Activated CD8-positive, alpha-beta T cell treated with anti-CD3 and anti-CD28 coated beads, Interleukin-2, amount 10 ng/mL, durations not matched to agents 7 days and 5 days (primary cell): ENCODE measurements around the gene TLL1. TPM values are rescaled to one million over a fixed set of nuclear protein-coding genes. Genes with fewer than 3 reads are reported as not detected.
A peak's percentile ranks its signal among the peaks of the same experiment; 100 is the strongest.

ENCODE experiments used
- ATAC-seq: fragments of 150-1000 bp; cut with Tn5 transposase; one replicate; pipeline ENCODE4 v1.10.0; 2021; ENCODE audit warnings: moderate library complexity
- CTCF ChIA-PET: fragments of 350-600 bp; sonication (Branson Sonifier 250); formaldehyde crosslinking; loops from one replicate; lab custom pipeline; 2021; ENCODE audit warnings: antibody characterized with exemption; lab: Charles Lee
- POLR2A ChIA-PET: fragments of 350-600 bp; sonication (Branson Sonifier 250); formaldehyde crosslinking; loops from one replicate; lab custom pipeline; 2021; ENCODE audit warnings: antibody characterized with exemption; lab: Charles Lee
- DNase-seq: peaks from one replicate; pipeline ENCODE4 v3.0.0-alpha.2; 2020
- H3K27ac Mint-ChIP-seq: one replicate; pipeline ENCODE4 v1.8.0; 2021; ENCODE audit warnings: mild to moderate bottlenecking, mixed read lengths
- H3K27me3 Mint-ChIP-seq: one replicate; pipeline ENCODE4 v1.8.0; 2021; ENCODE audit warnings: low read depth, mixed read lengths
- H3K36me3 Mint-ChIP-seq: one replicate; pipeline ENCODE4 v1.8.0; 2021; ENCODE audit warnings: low read depth, mixed read lengths
- H3K4me1 Mint-ChIP-seq: one replicate; pipeline ENCODE4 v1.8.0; 2021; ENCODE audit warnings: low read depth, mixed read lengths
- H3K4me3 Mint-ChIP-seq: one replicate; pipeline ENCODE4 v1.8.0; 2021; ENCODE audit warnings: mild to moderate bottlenecking, mixed read lengths
- H3K9me3 Mint-ChIP-seq: one replicate; pipeline ENCODE4 v1.8.0; 2022; ENCODE audit warnings: mixed read lengths; ENCODE audit not compliant: insufficient read depth
- total RNA-seq, 2 experiments: library from RNA; stranded (reverse); gene quantifications; one replicate each; pipeline ENCODE4 v1.2.3, GENCODE V29; 2021

TLL1 gene
- total RNA-seq, 2 experiments from 2014 or later = not detected

DNA sequence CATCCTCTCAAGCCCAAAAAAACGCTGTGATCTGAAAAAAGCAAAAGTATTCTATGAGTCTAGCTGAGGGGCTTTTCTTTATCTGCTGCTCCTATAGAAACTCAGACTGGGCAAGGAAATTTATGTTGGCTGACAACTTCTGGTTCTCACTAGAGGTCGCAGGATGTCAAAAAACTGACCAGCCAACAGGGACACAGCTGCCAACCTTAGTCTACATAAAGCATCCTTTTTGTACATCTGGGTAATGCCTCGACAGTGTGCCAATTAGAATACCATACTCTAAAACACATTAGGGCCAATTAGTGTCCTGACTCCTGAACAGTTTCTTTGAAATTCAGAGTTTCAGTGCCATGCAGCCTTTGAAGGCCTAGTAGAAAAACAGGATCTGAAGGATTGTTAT is 8.8 kb upstream of the TLL1 start:
- Mint-ChIP-seq H3K4me3 (no peak overlapping the region), H3K27ac (no peak overlapping the region), H3K36me3 (no peaks in the 10 kb centered on the region), H3K9me3 (no peaks in the 10 kb centered on the region), H3K4me1 (no peaks in the 10 kb centered on the region), H3K27me3 (no peaks in the 10 kb centered on the region)
- POLR2A ChIA-PET = no interaction called here
- CTCF ChIA-PET = interaction anchor here (1.1 kb wide), 1 partner anchor 10 kb away, joined by 3 read pairs; no protein-coding TSS in a partner anchor
- no peak for DNase-seq
- ATAC-seq = no peak

GRCh38 chr4:165866019-165866650 is 6.9 kb upstream of the TLL1 start:
- POLR2A ChIA-PET = no interaction called here
- H3K4me3 Mint-ChIP-seq = no peak overlapping the region
- peaks cover 5% of the 10 kb centered on the region for H3K27me3 Mint-ChIP-seq
- no peak overlapping the region for H3K27ac Mint-ChIP-seq
- DNase-seq (no peak), ATAC-seq (no peak)
- H3K4me1 Mint-ChIP-seq = no peaks in the 10 kb centered on the region
- CTCF ChIA-PET = no interaction called here
- H3K36me3 Mint-ChIP-seq = no peaks in the 10 kb centered on the region
- H3K9me3 Mint-ChIP-seq = no peaks in the 10 kb centered on the region

DNA sequence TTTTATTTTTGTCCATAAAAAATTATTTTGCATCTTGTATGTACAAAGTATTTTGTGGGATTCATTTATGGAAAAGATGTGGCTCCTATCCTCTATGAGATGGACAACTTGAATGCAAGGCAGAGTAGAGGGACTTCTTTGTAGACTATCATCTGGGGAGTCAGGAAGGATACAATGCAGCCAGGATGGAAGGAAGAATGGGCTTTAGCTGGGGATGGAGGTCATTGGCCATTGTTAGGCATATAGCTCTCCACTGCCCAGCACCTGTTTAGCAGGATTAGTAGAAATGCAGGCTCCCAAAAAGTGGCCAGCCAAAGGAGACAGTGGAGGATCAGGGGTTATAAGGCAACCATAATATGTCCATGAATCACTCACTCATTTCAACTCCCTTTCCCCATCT is 5.1 kb upstream of the TLL1 start:
- no peak for DNase-seq
- Mint-ChIP-seq H3K4me1 (peaks cover 4% of the 10 kb centered on the region), H3K9me3 (no peaks in the 10 kb centered on the region), H3K27me3 (peaks cover 18% of the 10 kb centered on the region), H3K36me3 (no peaks in the 10 kb centered on the region), H3K4me3 (no peak overlapping the region), H3K27ac (no peak overlapping the region)
- no peak for ATAC-seq
- CTCF ChIA-PET = no interaction called here
- POLR2A ChIA-PET = no interaction called here

DNA sequence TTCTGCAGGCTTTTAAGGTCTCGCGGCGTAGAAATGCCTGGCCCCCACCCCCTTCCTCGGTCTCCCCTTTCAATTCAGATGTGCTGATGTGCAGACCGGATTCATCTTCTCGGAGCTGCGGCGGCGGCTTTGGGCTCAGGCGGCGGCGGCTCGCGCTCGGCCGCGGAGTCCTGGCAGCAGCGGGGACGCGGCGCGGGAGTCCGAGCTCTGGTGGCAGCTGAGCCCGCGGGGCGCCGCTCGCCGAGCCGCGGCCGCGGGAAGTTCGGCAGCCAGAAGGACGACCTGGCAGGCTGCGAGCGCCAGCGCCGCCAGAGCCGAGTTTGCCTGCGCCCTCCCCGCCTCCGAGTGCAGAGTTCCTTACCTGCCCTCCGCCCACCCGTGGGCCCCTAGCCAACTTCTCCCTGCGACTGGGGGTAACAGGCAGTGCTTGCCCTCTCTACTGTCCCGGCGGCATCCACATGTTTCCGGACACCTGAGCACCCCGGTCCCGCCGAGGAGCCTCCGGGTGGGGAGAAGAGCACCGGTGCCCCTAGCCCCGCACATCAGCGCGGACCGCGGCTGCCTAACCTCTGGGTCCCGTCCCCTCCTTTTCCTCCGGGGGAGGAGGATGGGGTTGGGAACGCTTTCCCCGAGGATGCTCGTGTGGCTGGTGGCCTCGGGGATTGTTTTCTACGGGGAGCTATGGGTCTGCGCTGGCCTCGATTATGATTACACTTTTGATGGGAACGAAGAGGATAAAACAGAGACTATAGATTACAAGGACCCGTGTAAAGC is 448 bp downstream of the TLL1 start:
- peaks cover 13% of the 10 kb centered on the region for H3K4me1 Mint-ChIP-seq
- peak; percentile 42 for ATAC-seq
- ChIA-PET CTCF (interaction anchor here (0.7 kb wide), 1 partner anchor 9 kb away, joined by 3 read pairs; no protein-coding TSS in a partner anchor), POLR2A (no interaction called here)
- no peaks in the 10 kb centered on the region for H3K9me3 Mint-ChIP-seq
- DNase-seq = no peak
- H3K27me3 Mint-ChIP-seq = peaks cover 42% of the 10 kb centered on the region
- H3K27ac Mint-ChIP-seq = no peak overlapping the region
- H3K36me3 Mint-ChIP-seq = no peaks in the 10 kb centered on the region
- H3K4me3 Mint-ChIP-seq = no peak overlapping the region

DNA sequence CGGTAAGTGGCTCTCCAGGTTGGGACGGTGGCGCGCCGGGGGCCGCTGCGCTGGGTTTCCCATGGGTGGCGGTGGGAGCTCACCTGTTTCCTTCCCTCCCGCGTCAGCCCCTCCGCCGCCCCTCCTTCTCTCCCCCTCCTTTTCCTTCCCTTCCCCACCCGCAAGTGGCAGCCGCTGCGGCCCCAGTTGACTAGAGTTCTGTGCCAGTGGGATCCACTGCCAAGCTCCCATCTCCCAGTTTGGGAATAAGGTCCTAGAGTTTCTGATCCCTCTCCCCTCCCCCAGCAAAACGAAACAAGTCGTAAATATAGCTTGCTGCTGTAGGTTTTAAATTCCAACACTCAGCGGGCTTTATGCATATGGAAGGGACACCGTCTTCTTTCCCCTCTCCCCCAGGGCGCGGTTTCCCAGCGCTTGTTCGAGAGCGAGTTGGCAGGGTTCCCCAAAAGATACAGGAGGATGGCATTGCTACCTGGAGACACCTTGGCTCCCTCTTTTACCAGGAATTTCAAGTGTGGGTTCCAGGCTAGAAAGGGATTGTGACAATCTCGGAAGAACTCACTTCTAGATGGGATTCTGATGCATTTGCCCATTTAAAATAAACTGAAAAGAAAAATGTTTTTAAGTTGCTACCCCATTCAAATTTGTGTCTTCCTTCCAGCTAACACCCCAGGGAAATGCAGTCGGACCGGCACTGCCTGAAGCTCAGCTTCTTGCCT is 1.2 kb downstream of the TLL1 start:
- Mint-ChIP-seq H3K4me3 (no peak overlapping the region), H3K27ac (no peak overlapping the region), H3K27me3 (peaks cover 42% of the 10 kb centered on the region), H3K36me3 (no peaks in the 10 kb centered on the region), H3K4me1 (peaks cover 13% of the 10 kb centered on the region), H3K9me3 (no peaks in the 10 kb centered on the region)
- DNase-seq = no peak
- CTCF ChIA-PET = interaction anchor here (0.7 kb wide), 1 partner anchor 9 kb away, joined by 3 read pairs; no protein-coding TSS in a partner anchor
- ATAC-seq = no peak
- POLR2A ChIA-PET = no interaction called here

DNA sequence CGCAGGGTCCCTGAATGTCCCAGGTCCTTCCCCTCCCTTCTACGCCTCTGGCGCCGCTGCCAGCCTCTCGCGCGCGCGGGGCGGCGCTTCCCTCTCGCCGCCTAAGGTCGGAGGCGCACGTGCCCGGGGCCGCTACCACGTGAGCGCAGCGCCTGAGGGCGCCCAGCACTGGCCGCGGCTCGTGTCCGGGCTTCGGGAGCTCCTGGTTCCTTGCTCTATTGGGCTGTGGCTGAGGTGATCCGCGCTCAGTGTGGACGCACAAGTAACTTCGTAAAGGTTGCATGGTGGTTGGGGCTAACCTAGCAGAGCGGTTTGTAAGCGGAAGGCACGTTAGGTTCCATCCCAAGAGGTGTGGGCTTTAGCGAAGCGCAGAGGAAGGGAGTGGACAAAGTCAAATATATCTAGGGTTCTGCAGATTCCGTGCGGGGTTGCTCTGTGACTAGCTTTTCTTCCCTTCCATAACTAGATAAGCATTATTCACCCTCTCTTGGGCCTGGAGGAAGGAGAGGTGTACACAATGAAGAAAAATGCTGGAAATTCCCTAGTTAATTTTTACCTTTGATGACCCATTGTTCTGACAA is 1.8 kb downstream of the TLL1 start:
- ATAC-seq (no peak), DNase-seq (no peak)
- no peak overlapping the region for H3K4me3 Mint-ChIP-seq
- no peaks in the 10 kb centered on the region for H3K36me3 Mint-ChIP-seq
- CTCF ChIA-PET = no interaction called here
- H3K9me3 Mint-ChIP-seq = no peaks in the 10 kb centered on the region
- POLR2A ChIA-PET = no interaction called here
- H3K27ac Mint-ChIP-seq = no peak overlapping the region
- H3K4me1 Mint-ChIP-seq = peaks cover 13% of the 10 kb centered on the region
- H3K27me3 Mint-ChIP-seq = peaks cover 40% of the 10 kb centered on the region

- POLR2A ChIA-PET = no interaction called here
- no peak overlapping the region for H3K4me3 Mint-ChIP-seq
Observed at GRCh38 chr4:165875446-165875845, 2.4 kb downstream of the TLL1 start.

GRCh38 chr4:165877286-165877685 is 4.2 kb downstream of the TLL1 start:
- no peak for DNase-seq
- ChIA-PET POLR2A (no interaction called here), CTCF (no interaction called here)
- peaks cover 13% of the 10 kb centered on the region for H3K4me1 Mint-ChIP-seq
- H3K9me3 Mint-ChIP-seq = no peaks in the 10 kb centered on the region
- no peak overlapping the region for H3K4me3 Mint-ChIP-seq
- H3K27ac Mint-ChIP-seq = no peak overlapping the region
- no peaks in the 10 kb centered on the region for H3K36me3 Mint-ChIP-seq
- peaks cover 30% of the 10 kb centered on the region for H3K27me3 Mint-ChIP-seq
- ATAC-seq = no peak

More at GRCh38 chr4:165875446-165875845, 2.4 kb downstream of the TLL1 start:
- CTCF ChIA-PET = no interaction called here
- Mint-ChIP-seq H3K9me3 (no peaks in the 10 kb centered on the region), H3K4me1 (peaks cover 13% of the 10 kb centered on the region), H3K27ac (no peak overlapping the region), H3K36me3 (no peaks in the 10 kb centered on the region), H3K27me3 (peaks cover 36% of the 10 kb centered on the region)
- no peak for DNase-seq
- no peak for ATAC-seq

DNA sequence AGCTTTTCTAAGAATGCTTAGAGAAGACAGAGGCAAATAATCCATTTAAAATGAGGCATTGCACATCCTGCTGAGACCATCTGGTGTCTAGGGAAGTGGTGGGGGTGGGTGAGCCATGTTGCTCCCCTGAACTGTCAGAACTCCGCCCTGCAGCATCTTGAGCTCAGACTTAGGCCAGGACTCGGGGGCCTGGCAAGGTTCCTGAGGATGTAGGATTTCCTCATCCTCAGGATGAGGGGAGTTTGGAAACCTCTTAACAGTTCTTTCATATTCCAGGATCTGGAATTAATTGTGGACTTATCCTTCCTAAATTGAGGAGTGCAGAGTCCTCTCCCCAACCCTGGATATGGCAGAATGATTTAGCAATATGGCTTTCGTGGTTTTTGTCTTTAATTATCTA is 6.6 kb downstream of the TLL1 start:
- ChIA-PET CTCF (no interaction called here), POLR2A (no interaction called here)
- Mint-ChIP-seq H3K9me3 (no peaks in the 10 kb centered on the region), H3K36me3 (no peaks in the 10 kb centered on the region), H3K27ac (no peak overlapping the region), H3K4me3 (no peak overlapping the region), H3K27me3 (peaks cover 9% of the 10 kb centered on the region), H3K4me1 (no peaks in the 10 kb centered on the region)
- no peak for ATAC-seq
- no peak for DNase-seq

DNA sequence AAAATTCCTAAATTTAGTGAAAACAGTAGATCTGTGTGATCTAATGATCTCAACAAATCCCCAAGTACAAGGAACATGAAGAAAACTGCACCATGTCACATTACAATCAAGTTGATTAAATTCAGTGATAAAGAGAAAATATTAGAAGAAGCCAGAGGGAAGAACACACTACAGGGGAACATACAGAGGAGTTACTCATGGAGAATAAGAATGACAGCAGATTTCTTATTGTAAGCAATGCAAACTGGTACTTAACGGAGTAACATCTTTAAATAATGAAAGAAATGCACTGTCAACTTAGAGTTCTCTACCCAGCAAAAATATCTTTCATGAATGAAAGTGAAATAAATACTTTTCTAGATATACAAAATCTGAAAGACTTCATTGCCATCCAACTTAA is 21.1 kb downstream of the TLL1 start:
- ATAC-seq = no peak
- Mint-ChIP-seq H3K27ac (no peak overlapping the region), H3K36me3 (no peaks in the 10 kb centered on the region), H3K27me3 (no peaks in the 10 kb centered on the region), H3K4me3 (no peak overlapping the region), H3K9me3 (no peaks in the 10 kb centered on the region), H3K4me1 (no peaks in the 10 kb centered on the region)
- DNase-seq = no peak
- ChIA-PET POLR2A (no interaction called here), CTCF (no interaction called here)

DNA sequence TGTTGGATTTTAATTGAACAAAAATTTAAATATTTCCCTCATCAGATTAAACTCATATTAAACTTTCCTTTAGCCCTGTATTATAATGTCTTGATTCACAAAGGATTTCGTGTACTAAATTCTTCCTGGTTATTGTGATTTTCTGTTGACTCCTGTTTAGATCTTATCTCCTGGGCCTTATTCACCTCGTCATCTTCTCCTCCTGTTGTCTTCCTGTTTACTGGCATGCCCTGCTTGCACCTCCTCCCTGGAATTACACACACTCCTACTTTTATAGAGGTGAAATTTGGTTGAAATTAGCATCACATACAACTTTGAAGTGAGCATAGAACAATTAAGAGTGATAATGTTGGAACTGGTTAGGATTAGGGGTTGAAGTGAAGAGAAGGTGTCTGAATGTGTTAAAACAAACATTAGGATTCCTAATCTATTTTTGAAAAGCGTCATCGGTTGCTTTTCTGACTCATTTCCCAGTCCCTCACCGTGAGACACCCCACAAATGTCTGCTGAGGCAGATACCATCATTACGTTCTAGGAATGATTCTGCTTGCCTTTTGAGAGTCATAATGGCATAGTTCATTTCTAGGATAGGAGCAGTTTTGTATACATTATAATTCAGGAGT is 32.5 kb downstream of the TLL1 start:
- Mint-ChIP-seq H3K27me3 (no peaks in the 10 kb centered on the region), H3K4me1 (no peaks in the 10 kb centered on the region), H3K9me3 (no peaks in the 10 kb centered on the region), H3K4me3 (no peak overlapping the region), H3K27ac (no peak overlapping the region), H3K36me3 (no peaks in the 10 kb centered on the region)
- DNase-seq (no peak), ATAC-seq (no peak)
- CTCF ChIA-PET = no interaction called here
- POLR2A ChIA-PET = no interaction called here
